ENCODE measurements around the gene MYDGF.

Gene MYDGF

GRCh38 chr19:4669723-4670480, at the start of gene MYDGF:
Gene MYDGF, minus strand, starts transcription at chr19:4670342. Its CDS starts 8 bp downstream, at chr19:4670334.
- Histone ChIP-seq H3F3A (ENCODE audit: insufficient read depth, low read length) (peaks cover 16% of the 10 kb centered on the region; the same call in 1 of the 2 replicates), H3K4me2 (ENCODE audit: low read depth, low read length) (peak within 1 kb of the TSS; percentile 98), H3K79me2 (ENCODE audit: low read length) (peaks cover 38% of the 10 kb centered on the region), H2AFZ (ENCODE audit: low read length) (peak within 1 kb of the TSS; percentile 76), H3K27ac (ENCODE audit: low read length) (no peak within 1 kb of the TSS), H3K9me3 (replicated peaks; ENCODE audit: insufficient read depth, low read length) (no peaks in the 10 kb centered on the region), H3K4me1 (ENCODE audit: low read length) (peaks cover 7% of the 10 kb centered on the region; the same call in 1 of the 2 replicates), H3K27me3 (replicated peaks; ENCODE audit: insufficient read depth, low read length) (no peaks in the 10 kb centered on the region), H3K9me2 (replicated peaks; ENCODE audit: insufficient read depth, low read length) (no peaks in the 10 kb centered on the region), H4K20me1 (ENCODE audit: insufficient read depth, low read length) (no peaks in the 10 kb centered on the region), H3K9ac (ENCODE audit: low read length) (peak within 1 kb of the TSS; percentile 89), H3K4me3 (ENCODE audit: low read length) (peak within 1 kb of the TSS; percentile 98), H3K36me3 (replicated peaks; ENCODE audit: insufficient read depth, low read length) (peaks cover 6% of the 10 kb centered on the region; the same call in 1 of the 2 replicates)
- peak; percentile 96 for DNase-seq
- no peak for TF ChIP-seq EZH2phosphoT487 (IDR thresholded peaks at IDR 0.05; ENCODE audit: low read length)
- no peak for TF ChIP-seq EZH2 (optimal IDR thresholded peaks at IDR 0.05; ENCODE audit: low read depth, low read length)
- TF ChIP-seq CTCF (IDR thresholded peaks at IDR 0.05; ENCODE audit: low read length), result no peak

- Histone ChIP-seq H3K27ac (ENCODE audit: low read length) (no peak overlapping the region), H4K20me1 (ENCODE audit: insufficient read depth, low read length) (no peaks in the 10 kb centered on the region), H3K4me1 (ENCODE audit: low read length) (peaks cover 10% of the 10 kb centered on the region), H3K4me2 (ENCODE audit: low read depth, low read length) (no peak overlapping the region), H3F3A (ENCODE audit: insufficient read depth, low read length) (no peaks in the 10 kb centered on the region), H3K9ac (ENCODE audit: low read length) (no peak overlapping the region), H2AFZ (ENCODE audit: low read length) (no peak overlapping the region), H3K79me2 (ENCODE audit: low read length) (peaks cover 55% of the 10 kb centered on the region), H3K9me3 (replicated peaks; ENCODE audit: insufficient read depth, low read length) (no peaks in the 10 kb centered on the region), H3K9me2 (replicated peaks; ENCODE audit: insufficient read depth, low read length) (no peaks in the 10 kb centered on the region), H3K27me3 (replicated peaks; ENCODE audit: insufficient read depth, low read length) (no peaks in the 10 kb centered on the region), H3K36me3 (replicated peaks; ENCODE audit: insufficient read depth, low read length) (peaks cover 4% of the 10 kb centered on the region; the same call in 1 of the 2 replicates), H3K4me3 (ENCODE audit: low read length) (no peak overlapping the region)
- no peak for TF ChIP-seq EZH2 (optimal IDR thresholded peaks at IDR 0.05; ENCODE audit: low read depth, low read length)
- no peak for TF ChIP-seq EZH2phosphoT487 (IDR thresholded peaks at IDR 0.05; ENCODE audit: low read length)
- DNase-seq, result no peak
These were observed 49.3 kb upstream of the MYDGF start for GRCh38 chr19:4719499-4719866.

- peaks cover 50% of the 10 kb centered on the region for H3K79me2 ChIP-seq (ENCODE audit: low read length)
These were observed 48.0 kb upstream of the MYDGF start for GRCh38 chr19:4717966-4718701.

More at GRCh38 chr19:4717966-4718701, 48.0 kb upstream of the MYDGF start:
- Histone ChIP-seq H4K20me1 (ENCODE audit: insufficient read depth, low read length) (no peaks in the 10 kb centered on the region), H3K4me3 (ENCODE audit: low read length) (no peak overlapping the region), H3K9ac (ENCODE audit: low read length) (no peak overlapping the region), H3K9me3 (replicated peaks; ENCODE audit: insufficient read depth, low read length) (no peaks in the 10 kb centered on the region), H3K27me3 (replicated peaks; ENCODE audit: insufficient read depth, low read length) (no peaks in the 10 kb centered on the region), H3K36me3 (replicated peaks; ENCODE audit: insufficient read depth, low read length) (peaks cover 6% of the 10 kb centered on the region; the same call in 1 of the 2 replicates), H3K9me2 (replicated peaks; ENCODE audit: insufficient read depth, low read length) (no peaks in the 10 kb centered on the region), H3K4me1 (ENCODE audit: low read length) (peaks cover 10% of the 10 kb centered on the region), H3K27ac (ENCODE audit: low read length) (no peak overlapping the region), H3F3A (ENCODE audit: insufficient read depth, low read length) (no peaks in the 10 kb centered on the region), H3K4me2 (ENCODE audit: low read depth, low read length) (no peak overlapping the region), H2AFZ (ENCODE audit: low read length) (no peak overlapping the region)
- TF ChIP-seq CTCF (IDR thresholded peaks at IDR 0.05; ENCODE audit: low read length), result no peak
- TF ChIP-seq EZH2 (optimal IDR thresholded peaks at IDR 0.05; ENCODE audit: low read depth, low read length), result no peak
- TF ChIP-seq EZH2phosphoT487 (IDR thresholded peaks at IDR 0.05; ENCODE audit: low read length), result no peak
- no peak for DNase-seq

Data from MM.1S (cell line).